AG09319 (cell line): Measurements from ENCODE around the gene LRRFIP1.

Experiments used
- DNase-seq: peaks from one replicate; pipeline ENCODE4 v3.0.0-alpha.2; 2010; ENCODE audit warnings: low read depth; ENCODE audit errors: extremely low read depth
- CTCF ChIP-seq: IDR thresholded peaks from 2 replicates; pipeline ENCODE4 v1.5.1; 2011; ENCODE audit warnings: low read depth, mild to moderate bottlenecking, inconsistent platforms, low read length, moderate library complexity

LRRFIP1 gene

GRCh38 chr2:237698358-237698694 is 70.9 kb downstream of the LRRFIP1 start:
- DNase-seq, result no peak
- TF ChIP-seq CTCF, result no peak

- TF ChIP-seq CTCF, result no peak
- no peak for DNase-seq
These were observed 72.6 kb downstream of the LRRFIP1 start for GRCh38 chr2:237699870-237700511.

- no peak for DNase-seq
- no peak for TF ChIP-seq CTCF
These were observed 73.2 kb downstream of the LRRFIP1 start for GRCh38 chr2:237700512-237701032.

GRCh38 chr2:237701033-237701858 is 73.9 kb downstream of the LRRFIP1 start:
- DNase-seq, result no peak
- TF ChIP-seq CTCF, result no peak

- TF ChIP-seq CTCF, result no peak
- no peak for DNase-seq
These were observed 74.5 kb downstream of the LRRFIP1 start for GRCh38 chr2:237701859-237702390.

GRCh38 chr2:237702441-237703391 is 75.3 kb downstream of the LRRFIP1 start:
- TF ChIP-seq CTCF, result no peak; the same call in 1 of the 2 replicates
- no peak for DNase-seq
